Mucosa of descending colon (tissue), 3 donors: ENCODE results near the gene CD81. TPM values are rescaled to one million over a fixed set of nuclear protein-coding genes. Genes with fewer than 3 reads are reported as not detected.

Experiments
- ATAC-seq: fragments of 200-7000 bp; cut with Tn5 transposase; one replicate; pipeline ENCODE4 v1.9.1; 2020; ENCODE audit warnings: mild to moderate bottlenecking, moderate library complexity
- DNase-seq, 3 donors: peaks; one replicate each; pipeline ENCODE4 v3.0.0-alpha.2; 2020
- H3K36me3 ChIP-seq: fragments of 200-600 bp; one replicate; pipeline ENCODE4 v1.8.0; 2021; ENCODE audit warnings: low read depth, mild to moderate bottlenecking
- H3K4me1 ChIP-seq: fragments of 200-600 bp; one replicate; pipeline ENCODE4 v1.8.0; 2021; ENCODE audit warnings: low read depth, mild to moderate bottlenecking
- H3K4me3 ChIP-seq: fragments of 200-600 bp; one replicate; pipeline ENCODE4 v1.8.0; 2021; ENCODE audit warnings: mild to moderate bottlenecking
- H3K9me3 ChIP-seq: fragments of 200-600 bp; one replicate; pipeline ENCODE4 v1.8.0; 2021; ENCODE audit warnings: mild to moderate bottlenecking
- intact Hi-C, 2 donors: fragments of 100-400 bp; cut with DNase I in 1 of 2; cut with micrococcal nuclease in 1 of 2; formaldehyde crosslinking; loops; one replicate each; pipeline versions ENCODE4 v1.11.0 to v1.11.1; 2022; cut with DNase I, micrococcal nuclease
- total RNA-seq, 3 donors: library from RNA; stranded (reverse); fragmentation: NEBNext Ultra II Directional in 2 of 3; extraction: Animal tissue kit (Norgen Biotek cat#: 25700) in 2 of 3; gene quantifications; one replicate each; pipeline versions ENCODE4 v1.2.1 to v1.2.4, GENCODE V29; 2021 to 2023
- TF ChIP-seq, protein P1 (sequence below): fragments of 200-600 bp; IDR thresholded peaks from one replicate; pipeline ENCODE4 v1.8.0; 2022; ENCODE audit warnings: antibody characterized with exemption, mild to moderate bottlenecking
- donor health status: DM: no; HTN: no; CAD: no; lungs with moderate emphysema.
- donor health status: DM: no; HTN: no; CAD: no.
- donor health status: DM: no; HTN: yes; CAD: no.

The CD81 gene
- total RNA-seq, 3 donors from 2014 or later, result 98.7 to 551 (median 186) TPM

- TF ChIP-seq, protein P1, sequence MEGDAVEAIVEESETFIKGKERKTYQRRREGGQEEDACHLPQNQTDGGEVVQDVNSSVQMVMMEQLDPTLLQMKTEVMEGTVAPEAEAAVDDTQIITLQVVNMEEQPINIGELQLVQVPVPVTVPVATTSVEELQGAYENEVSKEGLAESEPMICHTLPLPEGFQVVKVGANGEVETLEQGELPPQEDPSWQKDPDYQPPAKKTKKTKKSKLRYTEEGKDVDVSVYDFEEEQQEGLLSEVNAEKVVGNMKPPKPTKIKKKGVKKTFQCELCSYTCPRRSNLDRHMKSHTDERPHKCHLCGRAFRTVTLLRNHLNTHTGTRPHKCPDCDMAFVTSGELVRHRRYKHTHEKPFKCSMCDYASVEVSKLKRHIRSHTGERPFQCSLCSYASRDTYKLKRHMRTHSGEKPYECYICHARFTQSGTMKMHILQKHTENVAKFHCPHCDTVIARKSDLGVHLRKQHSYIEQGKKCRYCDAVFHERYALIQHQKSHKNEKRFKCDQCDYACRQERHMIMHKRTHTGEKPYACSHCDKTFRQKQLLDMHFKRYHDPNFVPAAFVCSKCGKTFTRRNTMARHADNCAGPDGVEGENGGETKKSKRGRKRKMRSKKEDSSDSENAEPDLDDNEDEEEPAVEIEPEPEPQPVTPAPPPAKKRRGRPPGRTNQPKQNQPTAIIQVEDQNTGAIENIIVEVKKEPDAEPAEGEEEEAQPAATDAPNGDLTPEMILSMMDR, result no peak
- ATAC-seq (no peak), DNase-seq (peak in 2 of 3 donors; percentile 19 to 43)
- intact Hi-C loops, result no loop called here
- Histone ChIP-seq H3K4me3 (no peak overlapping the region), H3K36me3 (no peaks in the 10 kb centered on the region), H3K9me3 (no peaks in the 10 kb centered on the region), H3K4me1 (peaks cover 34% of the 10 kb centered on the region)
Measured at GRCh38 chr11:2442589-2442988, 65.5 kb downstream of the CD81 start.

- Histone ChIP-seq H3K4me1 (peaks cover 34% of the 10 kb centered on the region), H3K9me3 (no peaks in the 10 kb centered on the region), H3K36me3 (no peaks in the 10 kb centered on the region), H3K4me3 (no peak overlapping the region)
- DNase-seq, result peak in 1 of 3 donors; percentile 45
- TF ChIP-seq, protein P1, result no peak
- no peak for ATAC-seq
- intact Hi-C loops, result no loop called here
Measured at GRCh38 chr11:2443406-2443805, 66.3 kb downstream of the CD81 start.

GRCh38 chr11:2443881-2444820, 67.0 kb downstream of the CD81 start, which contains the start of gene TRPM5:
Gene TRPM5 (minus strand): TSS chr11:2444514. CDS start chr11:2423036, 21,478 bp downstream.
- Histone ChIP-seq H3K9me3 (no peaks in the 10 kb centered on the region), H3K4me1 (peaks cover 34% of the 10 kb centered on the region), H3K4me3 (peak within 1 kb of the TSS; percentile 36), H3K36me3 (no peaks in the 10 kb centered on the region)
- intact Hi-C loops, result no loop called here
- DNase-seq, result peak; percentile 83 to 87 (median 85)
- TF ChIP-seq, protein P1, result no peak
- ATAC-seq, result peak; percentile 63

DNA sequence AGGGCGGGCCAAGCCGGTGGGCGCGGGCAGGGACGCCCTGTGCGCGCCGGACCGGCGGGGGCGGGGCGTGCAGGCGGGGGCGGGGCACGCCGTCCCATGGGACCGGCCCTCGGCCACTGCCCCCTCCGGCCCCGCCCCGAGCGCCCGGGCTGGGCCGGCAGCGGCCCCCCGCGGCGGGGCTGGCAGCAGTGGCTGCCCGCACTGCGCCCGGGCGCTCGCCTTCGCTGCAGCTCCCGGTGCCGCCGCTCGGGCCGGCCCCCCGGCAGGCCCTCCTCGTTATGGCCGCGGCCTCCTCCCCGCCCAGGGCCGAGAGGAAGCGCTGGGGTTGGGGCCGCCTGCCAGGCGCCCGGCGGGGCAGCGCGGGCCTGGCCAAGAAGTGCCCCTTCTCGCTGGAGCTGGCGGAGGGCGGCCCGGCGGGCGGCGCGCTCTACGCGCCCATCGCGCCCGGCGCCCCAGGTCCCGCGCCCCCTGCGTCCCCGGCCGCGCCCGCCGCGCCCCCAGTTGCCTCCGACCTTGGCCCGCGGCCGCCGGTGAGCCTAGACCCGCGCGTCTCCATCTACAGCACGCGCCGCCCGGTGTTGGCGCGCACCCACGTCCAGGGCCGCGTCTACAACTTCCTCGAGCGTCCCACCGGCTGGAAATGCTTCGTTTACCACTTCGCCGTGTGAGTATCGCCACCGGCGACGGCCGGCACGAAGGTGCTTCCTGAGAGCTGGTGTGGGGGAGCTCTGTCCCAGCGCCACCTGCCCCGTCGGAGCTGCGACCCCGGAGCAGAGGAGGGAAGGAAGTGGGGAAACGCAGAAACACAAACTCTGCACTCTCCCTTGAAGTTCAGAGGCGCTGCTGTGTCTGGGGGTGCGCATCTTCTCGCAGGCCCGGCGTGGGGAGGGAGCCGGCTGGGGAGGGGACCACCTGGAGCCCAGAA, 68.0 kb downstream of the CD81 start, which contains the start of gene KCNQ1:
Gene KCNQ1 (plus strand): TSS at position 188 of the 925 bp plus-strand sequence. CDS start 91 bp downstream, at position 279.
- TF ChIP-seq, protein P1, result no peak
- Histone ChIP-seq H3K4me3 (peak within 1 kb of the TSS; percentile 36), H3K9me3 (no peaks in the 10 kb centered on the region), H3K4me1 (peaks cover 34% of the 10 kb centered on the region), H3K36me3 (no peaks in the 10 kb centered on the region)
- ATAC-seq, result peak; percentile 82
- intact Hi-C loops, result no loop called here
- peak; percentile 72 to 88 (median 83) for DNase-seq
